NCI-H1105 treated with DMSO at 0.1 percent for 48 hours (cell line): Measurements from ENCODE around the gene MDFIC.

Experiments used
- DNase-seq: peaks from one replicate; lab custom pipeline; 2025; lab: John Stamatoyannopoulos, UW

MDFIC gene

GRCh38 chr7:114928060-114928459 lies 6.2 kb downstream of the MDFIC start:
- DNase-seq: no peak

DNA sequence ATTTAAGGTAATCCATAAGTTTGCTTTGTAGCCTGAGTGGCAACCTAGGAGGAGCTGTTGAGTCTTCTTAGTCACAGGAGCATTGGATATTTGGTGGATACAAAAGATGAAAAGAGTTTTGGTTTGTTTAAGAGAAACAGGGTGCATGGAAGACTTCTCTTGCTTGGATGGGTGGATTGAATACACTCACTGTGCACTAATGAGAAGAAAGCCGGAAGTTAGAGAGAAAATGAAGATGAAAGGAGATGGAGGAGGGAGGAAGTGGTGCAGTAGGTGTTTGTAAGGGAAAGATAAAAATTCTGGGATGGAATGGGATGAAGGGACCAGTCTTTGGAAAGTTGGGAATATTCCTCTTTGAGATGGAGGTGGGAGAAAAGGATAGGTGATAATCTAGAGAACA lies 7.7 kb downstream of the MDFIC start:
- no peak for DNase-seq

DNA sequence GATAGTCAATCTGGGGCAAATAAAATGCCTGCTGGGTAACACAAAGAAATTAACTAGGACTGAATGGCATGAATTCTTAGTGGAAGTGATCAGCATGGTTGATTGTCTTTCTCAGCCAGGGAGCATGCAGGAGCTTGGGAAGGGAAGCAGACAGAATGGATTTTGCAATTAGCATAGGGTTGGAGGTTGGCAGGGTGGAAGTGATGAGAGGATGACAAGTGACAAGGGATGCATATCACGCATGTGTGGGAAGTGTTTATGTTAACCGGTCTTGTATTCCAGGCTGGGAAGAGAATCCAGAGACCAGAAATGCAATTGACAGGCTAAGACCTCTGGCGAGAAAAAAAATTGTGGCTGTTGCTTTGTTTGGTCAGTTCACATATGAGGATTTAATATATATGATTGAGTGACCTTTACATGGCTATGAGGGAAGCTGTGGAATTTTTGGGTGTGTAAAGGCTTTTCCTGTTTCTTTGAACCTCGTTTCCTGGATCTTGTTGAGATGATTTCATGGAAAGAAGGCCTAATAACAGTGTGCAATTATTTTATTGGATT lies 8.3 kb downstream of the MDFIC start:
- DNase-seq: no peak

GRCh38 chr7:114930829-114931655 lies 9.1 kb downstream of the MDFIC start:
- no peak for DNase-seq

- no peak for DNase-seq
These were observed 9.7 kb downstream of the MDFIC start for GRCh38 chr7:114931656-114932011.

GRCh38 chr7:114932991-114933390 lies 11.1 kb downstream of the MDFIC start:
- DNase-seq: no peak

GRCh38 chr7:114933658-114934057 lies 11.8 kb downstream of the MDFIC start:
- DNase-seq: no peak

- DNase-seq: no peak
These were observed 12.2 kb downstream of the MDFIC start for GRCh38 chr7:114934086-114934485.

DNA sequence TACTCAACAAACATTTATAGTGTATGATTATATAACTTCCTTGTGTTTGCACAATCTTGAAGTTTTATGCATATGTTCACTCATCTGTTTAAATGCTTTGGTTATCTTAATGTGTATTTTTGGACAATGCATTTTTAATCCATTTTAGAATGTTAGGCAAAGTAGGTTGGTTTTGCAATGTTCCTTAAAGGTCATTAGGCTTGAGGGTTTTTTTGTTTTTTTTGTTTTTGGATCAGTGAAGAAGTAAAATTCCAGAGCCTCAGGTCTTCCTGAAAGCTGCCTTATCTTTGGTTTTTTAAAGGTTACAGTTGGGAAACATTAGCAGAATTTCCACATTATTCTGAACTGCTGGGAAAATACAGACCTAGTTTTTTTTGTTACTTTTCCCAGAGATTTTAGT lies 12.8 kb downstream of the MDFIC start:
- DNase-seq: no peak

DNA sequence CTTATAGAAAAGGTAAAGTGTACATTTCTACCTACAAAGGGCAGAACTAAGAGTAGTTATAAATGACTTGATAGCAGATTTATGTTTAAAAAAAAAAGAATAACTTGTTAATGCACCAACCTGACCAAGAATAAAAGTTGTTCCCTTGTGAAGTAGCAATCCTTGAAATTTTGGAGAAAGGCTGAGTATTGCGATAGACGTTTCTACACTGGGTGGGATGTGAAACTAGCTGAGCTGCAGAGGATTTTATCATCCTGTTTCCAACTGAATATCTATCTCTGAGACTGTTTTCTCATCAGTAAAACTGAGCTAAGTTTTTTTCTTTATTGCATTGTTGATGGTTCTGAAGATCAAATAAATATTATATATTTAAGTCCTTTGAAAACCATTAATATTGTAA lies 14.6 kb downstream of the MDFIC start:
- DNase-seq: no peak

- DNase-seq: no peak
These were observed 15.6 kb downstream of the MDFIC start for GRCh38 chr7:114937446-114937845.

DNA sequence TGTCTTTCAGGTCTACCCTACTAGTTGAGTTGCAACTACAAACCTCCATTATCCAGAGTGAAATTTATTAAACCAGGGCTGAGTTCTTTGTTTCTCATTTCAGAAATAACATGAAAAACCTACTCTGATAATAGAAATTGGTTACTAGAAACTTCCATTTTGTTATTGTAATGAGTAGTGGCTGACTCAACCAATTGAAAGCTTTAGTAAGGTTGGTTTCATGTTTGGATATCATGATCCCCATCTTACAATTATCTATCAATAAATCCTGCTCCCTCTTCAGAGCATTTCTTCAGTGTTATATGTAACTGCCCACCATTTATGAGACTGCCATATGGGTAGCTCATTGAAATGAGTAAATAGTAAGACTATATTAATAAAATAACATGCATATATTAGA lies 16.9 kb downstream of the MDFIC start:
- no peak for DNase-seq

DNA sequence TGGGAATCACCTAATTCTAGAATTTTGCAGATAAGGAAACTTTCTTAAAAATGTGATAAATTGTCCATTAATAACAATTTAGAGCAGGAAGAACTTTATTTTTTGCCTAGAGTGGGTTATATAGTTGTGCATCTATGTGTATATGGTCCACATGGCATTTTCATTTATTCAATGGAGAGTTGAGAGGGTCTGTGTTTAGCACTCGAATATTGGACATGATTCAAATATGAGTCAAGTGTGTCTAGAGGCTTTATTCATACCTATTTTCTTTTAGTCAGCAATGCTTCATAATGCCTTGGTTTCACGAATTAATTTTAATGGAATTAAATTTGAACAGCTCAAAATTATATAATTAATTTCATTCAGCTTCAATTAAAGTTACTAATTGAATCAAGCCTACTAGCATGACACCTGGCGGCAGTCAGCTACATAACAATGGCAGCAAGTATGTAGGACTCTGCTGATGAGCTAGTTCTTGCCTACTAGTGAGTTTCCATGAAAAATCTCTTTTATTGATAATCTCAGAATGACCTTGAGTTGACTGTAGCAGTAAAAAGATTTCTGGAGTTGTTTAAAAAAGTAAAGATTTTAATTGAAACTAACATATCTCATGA lies 17.7 kb downstream of the MDFIC start:
- peak; percentile 92 for DNase-seq

DNA sequence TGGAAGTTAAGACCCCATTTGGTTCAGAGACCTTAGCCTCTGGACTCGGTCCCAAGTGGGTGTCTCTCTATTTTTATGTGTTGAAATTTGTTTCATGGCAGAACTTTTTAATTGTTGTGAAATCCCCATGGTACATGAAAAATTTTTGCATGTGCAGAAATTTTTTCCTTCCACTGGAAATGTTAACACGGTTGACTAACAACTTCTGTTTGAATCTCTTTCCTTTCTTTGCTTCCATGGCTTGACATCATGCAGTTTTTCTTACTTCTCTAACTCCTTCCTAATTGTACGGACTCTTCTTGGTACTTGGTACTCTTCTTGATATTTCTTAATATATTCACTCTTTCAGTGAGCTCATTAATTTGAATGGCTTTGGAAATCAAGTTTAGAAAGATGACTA lies 18.3 kb downstream of the MDFIC start:
- no peak for DNase-seq

GRCh38 chr7:114941692-114942091 lies 19.8 kb downstream of the MDFIC start:
- DNase-seq: no peak

DNA sequence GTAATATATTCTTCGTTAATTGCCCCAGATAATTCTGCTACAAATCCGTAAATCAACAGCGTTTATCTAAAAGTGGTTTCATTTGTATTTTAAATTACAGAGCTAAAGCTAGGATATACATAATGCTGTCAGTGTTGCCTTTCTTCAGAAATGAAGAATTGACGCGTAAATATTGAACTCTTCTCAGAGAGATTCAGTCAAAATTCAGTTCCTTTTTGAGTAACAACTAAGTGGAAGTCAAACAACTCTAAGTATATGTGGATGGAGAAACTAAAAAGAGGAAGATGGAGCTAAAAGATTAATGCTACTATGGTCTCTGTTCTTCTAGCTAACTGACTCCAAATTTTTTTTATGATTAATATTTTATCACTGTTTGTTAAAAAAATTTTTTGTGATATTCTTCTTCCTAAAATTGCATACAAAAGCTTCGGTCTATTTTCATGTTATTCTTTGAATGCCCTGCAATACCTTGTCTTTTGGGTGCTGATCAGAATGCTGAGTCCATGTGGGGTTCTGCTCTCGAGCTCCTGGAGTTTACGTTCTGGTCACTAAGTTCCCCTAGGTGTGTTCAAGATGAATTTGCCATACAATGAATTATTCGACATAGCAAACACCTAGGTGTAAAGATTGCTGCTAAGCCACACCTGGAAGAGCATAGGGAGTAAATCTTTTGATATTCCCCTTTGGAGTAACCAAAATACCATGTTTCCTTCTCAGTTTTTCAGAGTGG lies 20.7 kb downstream of the MDFIC start:
- no peak for DNase-seq

DNA sequence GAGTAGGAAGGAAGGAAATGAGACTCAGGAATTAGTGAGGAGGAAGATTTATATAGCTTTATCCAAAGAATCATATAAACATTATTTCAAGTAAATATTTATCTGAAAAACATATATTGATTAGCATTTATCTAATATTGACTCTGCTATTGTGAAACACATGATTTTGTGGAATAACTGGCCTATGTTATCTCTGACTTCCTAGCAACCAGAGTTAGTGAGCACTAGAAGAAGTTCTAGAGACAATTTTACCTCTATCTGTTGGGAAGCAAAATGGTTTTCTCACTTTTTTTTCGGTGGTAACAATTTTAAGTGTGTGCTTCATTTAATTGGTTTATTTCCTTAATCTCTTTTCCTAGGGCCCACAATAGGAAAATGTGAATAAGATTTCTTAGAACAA lies 21.6 kb downstream of the MDFIC start:
- no peak for DNase-seq

- no peak for DNase-seq
These were observed 22.3 kb downstream of the MDFIC start for GRCh38 chr7:114943953-114944744.

- DNase-seq: no peak
These were observed 23.1 kb downstream of the MDFIC start for GRCh38 chr7:114944745-114945625.

- DNase-seq: no peak
These were observed 27.3 kb downstream of the MDFIC start for GRCh38 chr7:114949231-114949630.

- DNase-seq: no peak
These were observed 30.4 kb downstream of the MDFIC start for GRCh38 chr7:114952296-114952695.
